Measurements from ENCODE around the gene PHF2.

Gene PHF2

GRCh38 chr9:93713716-93714115, 137.3 kb downstream of the PHF2 start:
- no peaks in the 10 kb centered on the region for H3K4me1 ChIP-seq (ENCODE audit: insufficient read depth, low read length)
- H3K4me3 ChIP-seq (ENCODE audit: low read length), result no peak overlapping the region
- H2AFZ ChIP-seq (ENCODE audit: low read depth, low read length), result no peak overlapping the region
- no peaks in the 10 kb centered on the region for H3K36me3 ChIP-seq (ENCODE audit: insufficient read depth, low read length)
- H3K9me3 ChIP-seq (ENCODE audit: low read length), result no peaks in the 10 kb centered on the region
- H3K27me3 ChIP-seq (ENCODE audit: insufficient read depth, low read length), result peaks cover 4% of the 10 kb centered on the region

GRCh38 chr9:93721417-93721965, 145.1 kb downstream of the PHF2 start:
- H3K27me3 ChIP-seq (ENCODE audit: insufficient read depth, low read length), result peaks cover 4% of the 10 kb centered on the region

GRCh38 chr9:93724852-93725251, 148.5 kb downstream of the PHF2 start:
- no peak overlapping the region for H2AFZ ChIP-seq (ENCODE audit: low read depth, low read length)
- H3K36me3 ChIP-seq (ENCODE audit: insufficient read depth, low read length), result no peaks in the 10 kb centered on the region
- no peaks in the 10 kb centered on the region for H3K9me3 ChIP-seq (ENCODE audit: low read length)
- H3K4me3 ChIP-seq (ENCODE audit: low read length), result no peak overlapping the region
- peaks cover 6% of the 10 kb centered on the region for H3K27me3 ChIP-seq (ENCODE audit: insufficient read depth, low read length)
- H3K4me1 ChIP-seq (ENCODE audit: insufficient read depth, low read length), result no peaks in the 10 kb centered on the region

More at GRCh38 chr9:93721417-93721965, 145.1 kb downstream of the PHF2 start:
- H2AFZ ChIP-seq (ENCODE audit: low read depth, low read length), result no peak overlapping the region
- no peak overlapping the region for H3K4me3 ChIP-seq (ENCODE audit: low read length)
- no peaks in the 10 kb centered on the region for H3K9me3 ChIP-seq (ENCODE audit: low read length)
- no peaks in the 10 kb centered on the region for H3K36me3 ChIP-seq (ENCODE audit: insufficient read depth, low read length)
- no peaks in the 10 kb centered on the region for H3K4me1 ChIP-seq (ENCODE audit: insufficient read depth, low read length)

- Histone ChIP-seq H3K36me3 (ENCODE audit: insufficient read depth, low read length) (no peaks in the 10 kb centered on the region), H3K9me3 (ENCODE audit: low read length) (no peaks in the 10 kb centered on the region), H3K27me3 (ENCODE audit: insufficient read depth, low read length) (peaks cover 6% of the 10 kb centered on the region), H3K4me3 (ENCODE audit: low read length) (no peak overlapping the region), H2AFZ (ENCODE audit: low read depth, low read length) (no peak overlapping the region), H3K4me1 (ENCODE audit: insufficient read depth, low read length) (no peaks in the 10 kb centered on the region)
These were observed 149.0 kb downstream of the PHF2 start for GRCh38 chr9:93725382-93725781.

- H3K27me3 ChIP-seq (ENCODE audit: insufficient read depth, low read length), result peaks cover 3% of the 10 kb centered on the region
- no peak overlapping the region for H2AFZ ChIP-seq (ENCODE audit: low read depth, low read length)
- H3K4me3 ChIP-seq (ENCODE audit: low read length), result no peak overlapping the region
- H3K4me1 ChIP-seq (ENCODE audit: insufficient read depth, low read length), result no peaks in the 10 kb centered on the region
- H3K36me3 ChIP-seq (ENCODE audit: insufficient read depth, low read length), result no peaks in the 10 kb centered on the region
- no peaks in the 10 kb centered on the region for H3K9me3 ChIP-seq (ENCODE audit: low read length)
These were observed 149.8 kb downstream of the PHF2 start for GRCh38 chr9:93726147-93726546.
